ENCODE results near the gene CECR2. TPM values are rescaled to one million over a fixed set of nuclear protein-coding genes. Genes with fewer than 3 reads are reported as not detected.

The CECR2 gene
- polyA plus RNA-seq, 1 donor from 2014 or later = 2.1 TPM

- H3K27me3 ChIP-seq (ENCODE audit: insufficient read depth, low read depth, low read length) = no peaks in the 10 kb centered on the region
- H3K79me2 ChIP-seq (replicated peaks; ENCODE audit: insufficient read depth, low read length) = no peaks in the 10 kb centered on the region
- H3K9me3 ChIP-seq (ENCODE audit: low read length) = no peaks in the 10 kb centered on the region
- no peaks in the 10 kb centered on the region for H3K9me2 ChIP-seq (ENCODE audit: insufficient read depth, low read length)
- TF ChIP-seq EZH2 (IDR thresholded peaks at IDR 0.05; ENCODE audit: borderline replicate concordance, insufficient read depth, low read length, poor library complexity, severe bottlenecking) = no peak
- TF ChIP-seq, protein P1, sequence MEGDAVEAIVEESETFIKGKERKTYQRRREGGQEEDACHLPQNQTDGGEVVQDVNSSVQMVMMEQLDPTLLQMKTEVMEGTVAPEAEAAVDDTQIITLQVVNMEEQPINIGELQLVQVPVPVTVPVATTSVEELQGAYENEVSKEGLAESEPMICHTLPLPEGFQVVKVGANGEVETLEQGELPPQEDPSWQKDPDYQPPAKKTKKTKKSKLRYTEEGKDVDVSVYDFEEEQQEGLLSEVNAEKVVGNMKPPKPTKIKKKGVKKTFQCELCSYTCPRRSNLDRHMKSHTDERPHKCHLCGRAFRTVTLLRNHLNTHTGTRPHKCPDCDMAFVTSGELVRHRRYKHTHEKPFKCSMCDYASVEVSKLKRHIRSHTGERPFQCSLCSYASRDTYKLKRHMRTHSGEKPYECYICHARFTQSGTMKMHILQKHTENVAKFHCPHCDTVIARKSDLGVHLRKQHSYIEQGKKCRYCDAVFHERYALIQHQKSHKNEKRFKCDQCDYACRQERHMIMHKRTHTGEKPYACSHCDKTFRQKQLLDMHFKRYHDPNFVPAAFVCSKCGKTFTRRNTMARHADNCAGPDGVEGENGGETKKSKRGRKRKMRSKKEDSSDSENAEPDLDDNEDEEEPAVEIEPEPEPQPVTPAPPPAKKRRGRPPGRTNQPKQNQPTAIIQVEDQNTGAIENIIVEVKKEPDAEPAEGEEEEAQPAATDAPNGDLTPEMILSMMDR (IDR thresholded peaks at IDR 0.05; ENCODE audit: poor library complexity, severe bottlenecking) = no peak
- TF ChIP-seq MXI1 (conservative IDR thresholded peaks at IDR 0.05; ENCODE audit: poor library complexity, severe bottlenecking) = no peak
- H3K4me3 ChIP-seq (ENCODE audit: low read length) = no peak overlapping the region
- H4K20me1 ChIP-seq (ENCODE audit: insufficient read depth) = no peaks in the 10 kb centered on the region
- no peak overlapping the region for H3K9ac ChIP-seq (ENCODE audit: low read length)
- no peak overlapping the region for H3K27ac ChIP-seq (ENCODE audit: low read length)
- H3K36me3 ChIP-seq (ENCODE audit: insufficient read depth, low read length) = no peaks in the 10 kb centered on the region
- H2AFZ ChIP-seq (ENCODE audit: low read depth, low read length) = no peak overlapping the region
- no peaks in the 10 kb centered on the region for H3F3A ChIP-seq (ENCODE audit: insufficient read depth, low read length, poor library complexity, severe bottlenecking)
- H3K4me2 ChIP-seq (ENCODE audit: low read length) = no peak overlapping the region
These were observed 144.4 kb downstream of the CECR2 start for GRCh38 chr22:17513612-17514011.

GRCh38 chr22:17514084-17514483, 144.8 kb downstream of the CECR2 start:
- H3F3A ChIP-seq (ENCODE audit: insufficient read depth, low read length, poor library complexity, severe bottlenecking) = no peaks in the 10 kb centered on the region
- H3K36me3 ChIP-seq (ENCODE audit: insufficient read depth, low read length) = no peaks in the 10 kb centered on the region
- H3K9me2 ChIP-seq (ENCODE audit: insufficient read depth, low read length) = no peaks in the 10 kb centered on the region
- H3K9ac ChIP-seq (ENCODE audit: low read length) = no peak overlapping the region
- H2AFZ ChIP-seq (ENCODE audit: low read depth, low read length) = no peak overlapping the region
- H3K4me3 ChIP-seq (ENCODE audit: low read length) = no peak overlapping the region
- no peak overlapping the region for H3K4me2 ChIP-seq (ENCODE audit: low read length)
- no peaks in the 10 kb centered on the region for H4K20me1 ChIP-seq (ENCODE audit: insufficient read depth)
- TF ChIP-seq, protein P2, sequence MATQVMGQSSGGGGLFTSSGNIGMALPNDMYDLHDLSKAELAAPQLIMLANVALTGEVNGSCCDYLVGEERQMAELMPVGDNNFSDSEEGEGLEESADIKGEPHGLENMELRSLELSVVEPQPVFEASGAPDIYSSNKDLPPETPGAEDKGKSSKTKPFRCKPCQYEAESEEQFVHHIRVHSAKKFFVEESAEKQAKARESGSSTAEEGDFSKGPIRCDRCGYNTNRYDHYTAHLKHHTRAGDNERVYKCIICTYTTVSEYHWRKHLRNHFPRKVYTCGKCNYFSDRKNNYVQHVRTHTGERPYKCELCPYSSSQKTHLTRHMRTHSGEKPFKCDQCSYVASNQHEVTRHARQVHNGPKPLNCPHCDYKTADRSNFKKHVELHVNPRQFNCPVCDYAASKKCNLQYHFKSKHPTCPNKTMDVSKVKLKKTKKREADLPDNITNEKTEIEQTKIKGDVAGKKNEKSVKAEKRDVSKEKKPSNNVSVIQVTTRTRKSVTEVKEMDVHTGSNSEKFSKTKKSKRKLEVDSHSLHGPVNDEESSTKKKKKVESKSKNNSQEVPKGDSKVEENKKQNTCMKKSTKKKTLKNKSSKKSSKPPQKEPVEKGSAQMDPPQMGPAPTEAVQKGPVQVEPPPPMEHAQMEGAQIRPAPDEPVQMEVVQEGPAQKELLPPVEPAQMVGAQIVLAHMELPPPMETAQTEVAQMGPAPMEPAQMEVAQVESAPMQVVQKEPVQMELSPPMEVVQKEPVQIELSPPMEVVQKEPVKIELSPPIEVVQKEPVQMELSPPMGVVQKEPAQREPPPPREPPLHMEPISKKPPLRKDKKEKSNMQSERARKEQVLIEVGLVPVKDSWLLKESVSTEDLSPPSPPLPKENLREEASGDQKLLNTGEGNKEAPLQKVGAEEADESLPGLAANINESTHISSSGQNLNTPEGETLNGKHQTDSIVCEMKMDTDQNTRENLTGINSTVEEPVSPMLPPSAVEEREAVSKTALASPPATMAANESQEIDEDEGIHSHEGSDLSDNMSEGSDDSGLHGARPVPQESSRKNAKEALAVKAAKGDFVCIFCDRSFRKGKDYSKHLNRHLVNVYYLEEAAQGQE (IDR thresholded peaks at IDR 0.05; ENCODE audit: borderline replicate concordance) = no peak
- TF ChIP-seq EZH2 (IDR thresholded peaks at IDR 0.05; ENCODE audit: borderline replicate concordance, insufficient read depth, low read length, poor library complexity, severe bottlenecking) (no peak), MXI1 (conservative IDR thresholded peaks at IDR 0.05; ENCODE audit: poor library complexity, severe bottlenecking) (no peak), RAD21 (conservative IDR thresholded peaks at IDR 0.05) (no peak), POLR2AphosphoS5 (IDR thresholded peaks at IDR 0.05) (no peak), TAF1 (IDR thresholded peaks at IDR 0.05; ENCODE audit: low read depth) (no peak), EP300 (conservative IDR thresholded peaks at IDR 0.05; ENCODE audit: poor library complexity, severe bottlenecking) (no peak), SMC3 (conservative IDR thresholded peaks at IDR 0.05; ENCODE audit: poor library complexity) (no peak)
- TF ChIP-seq, protein P1 (IDR thresholded peaks at IDR 0.05; ENCODE audit: poor library complexity, severe bottlenecking) = no peak
- no peaks in the 10 kb centered on the region for H3K79me2 ChIP-seq (replicated peaks; ENCODE audit: insufficient read depth, low read length)
- H3K27me3 ChIP-seq (ENCODE audit: insufficient read depth, low read depth, low read length) = no peaks in the 10 kb centered on the region
- H3K9me3 ChIP-seq (ENCODE audit: low read length) = no peaks in the 10 kb centered on the region
- no peak overlapping the region for H3K27ac ChIP-seq (ENCODE audit: low read length)
